ENCODE results near the gene TMEM151A.
"Not testable (repeated sequence)": the region's sequence is repeated elsewhere in the genome, so short reads cannot be mapped to it uniquely, and the experiment has no call there.

Gene TMEM151A

GRCh38 chr11:66310324-66310723, 18.6 kb downstream of the TMEM151A start:
- DNase-seq, result no peak

GRCh38 chr11:66310803-66311440, 19.2 kb downstream of the TMEM151A start:
- DNase-seq, result not testable (repeated sequence)

- DNase-seq, result no peak
Observed at GRCh38 chr11:66311470-66311964, 19.8 kb downstream of the TMEM151A start.

- DNase-seq, result peak; percentile 80 to 99 (median 94)
Observed at GRCh38 chr11:66311965-66312548, 20.4 kb downstream of the TMEM151A start.

- peak; percentile 94 to 100 (median 98) for DNase-seq
Observed at GRCh38 chr11:66312549-66313320, 21.0 kb downstream of the TMEM151A start.

GRCh38 chr11:66313321-66314185, 21.9 kb downstream of the TMEM151A start:
- DNase-seq, result no peak

- DNase-seq, result no peak
Observed at GRCh38 chr11:66314186-66314501, 22.4 kb downstream of the TMEM151A start.

- DNase-seq, result no peak
Observed at GRCh38 chr11:66314561-66315497, 23.1 kb downstream of the TMEM151A start.

GRCh38 chr11:66315498-66315885, 23.8 kb downstream of the TMEM151A start:
- DNase-seq, result no peak

GRCh38 chr11:66315921-66316811, 24.5 kb downstream of the TMEM151A start:
- no peak for DNase-seq

GRCh38 chr11:66316849-66317251, 25.2 kb downstream of the TMEM151A start, which contains the start of gene CD248:
Gene CD248 (minus strand): TSS chr11:66317044. CDS start chr11:66317027, 17 bp downstream.
- DNase-seq, result peak in 1 of 4 experiments; percentile 28

- peak in 2 of 4 experiments; percentile 20 to 44 for DNase-seq
Observed at GRCh38 chr11:66317322-66317722, 25.6 kb downstream of the TMEM151A start.

GRCh38 chr11:66317723-66318599, 26.3 kb downstream of the TMEM151A start:
- DNase-seq, result peak in 2 of 4 experiments; percentile 50 to 67

GRCh38 chr11:66318600-66318970, 26.9 kb downstream of the TMEM151A start:
- DNase-seq, result no peak

- DNase-seq, result not testable (repeated sequence)
Observed at GRCh38 chr11:66320289-66320688, 28.6 kb downstream of the TMEM151A start.

- not testable (repeated sequence) for DNase-seq
Observed at GRCh38 chr11:66320748-66321147, 29.1 kb downstream of the TMEM151A start.

- DNase-seq, result no peak
Observed at GRCh38 chr11:66321606-66322005, 29.9 kb downstream of the TMEM151A start.

GRCh38 chr11:66322732-66323427, 31.2 kb downstream of the TMEM151A start:
- DNase-seq, result no peak

- no peak for DNase-seq
Observed at GRCh38 chr11:66323684-66324083, 32.0 kb downstream of the TMEM151A start.

Measured in activated naive CD4-positive, alpha-beta T cell (primary cell).